Neuronal stem cell (in vitro differentiated cells): Measurements from ENCODE around the gene CABLES2.

Experiments
- DNase-seq: peaks from one replicate; pipeline ENCODE4 v3.0.0-alpha.2; 2013; ENCODE audit warnings: low spot score
- H2AFZ ChIP-seq: one replicate; pipeline ENCODE4 v1.6.1; 2013; ENCODE audit warnings: mild to moderate bottlenecking, low read length, inconsistent platforms
- H2AK5ac ChIP-seq: 2 replicates; pipeline ENCODE4 v1.6.1; 2013; ENCODE audit warnings: low read depth, mild to moderate bottlenecking, inconsistent platforms, low read length, moderate library complexity, mixed read lengths
- H2BK120ac ChIP-seq: 2 replicates; pipeline ENCODE4 v1.6.1; 2013; ENCODE audit warnings: low read depth, mild to moderate bottlenecking, inconsistent platforms, low read length, moderate library complexity, mixed read lengths
- H2BK12ac ChIP-seq: one replicate; pipeline ENCODE4 v1.6.1; 2013; ENCODE audit warnings: low read length, inconsistent platforms
- H2BK15ac ChIP-seq: 2 replicates; pipeline ENCODE4 v1.6.1; 2013; ENCODE audit warnings: mild to moderate bottlenecking, low read length, inconsistent platforms, mixed read lengths
- H2BK5ac ChIP-seq: one replicate; pipeline ENCODE4 v1.6.1; 2013; ENCODE audit warnings: inconsistent platforms, mild to moderate bottlenecking, low read length, moderate library complexity
- H3K14ac ChIP-seq: one replicate; pipeline ENCODE4 v1.6.1; 2013; ENCODE audit warnings: low read length, inconsistent platforms
- H3K18ac ChIP-seq: 2 replicates; pipeline ENCODE4 v1.6.1; 2013; ENCODE audit warnings: low read length, inconsistent platforms
- H3K23ac ChIP-seq: 2 replicates; pipeline ENCODE4 v1.6.1; 2013; ENCODE audit warnings: low read depth, mild to moderate bottlenecking, mixed read lengths, low read length, inconsistent platforms; ENCODE audit not compliant: poor library complexity
- H3K27ac ChIP-seq: replicated peaks from 3 replicates; pipeline ENCODE4 v1.5.1; 2013; ENCODE audit warnings: low read length, inconsistent platforms
- H3K27me3 ChIP-seq, 3 experiments: 2 replicates each; pipeline ENCODE4 v1.6.1; 2013; ENCODE audit warnings: low read length in 3 of 3, mild to moderate bottlenecking in 2 of 3, inconsistent platforms in 1 of 3, low read depth in 1 of 3, mixed read lengths in 1 of 3, moderate library complexity in 1 of 3; ENCODE audit not compliant: control insufficient read depth in 3 of 3, insufficient read depth in 3 of 3
- H3K36me3 ChIP-seq, 2 donors: replicated peaks in 1 of 2; 2 replicates each; pipeline ENCODE4 v1.6.1; 2013; ENCODE audit warnings: low read length in 2 of 2; ENCODE audit not compliant: control insufficient read depth in 2 of 2, insufficient read depth in 2 of 2
- H3K4ac ChIP-seq: 2 replicates; pipeline ENCODE4 v1.6.1; 2013; ENCODE audit warnings: inconsistent platforms, mild to moderate bottlenecking, low read length, moderate library complexity
- H3K4me1 ChIP-seq, 2 donors: 1 replicate in 1 of 2; 2 replicates in 1 of 2; pipeline ENCODE4 v1.6.1; 2013; ENCODE audit warnings: low read length in 2 of 2, low read depth in 1 of 2; ENCODE audit not compliant: control insufficient read depth in 2 of 2, insufficient read depth in 1 of 2
- H3K4me2 ChIP-seq: one replicate; pipeline ENCODE4 v1.6.1; 2013; ENCODE audit warnings: mild to moderate bottlenecking, low read length, inconsistent platforms; ENCODE audit not compliant: insufficient read depth, poor library complexity, severe bottlenecking
- H3K4me3 ChIP-seq, 2 donors: 2 replicates each; pipeline ENCODE4 v1.5.1; 2013; ENCODE audit warnings: low read length in 2 of 2, mild to moderate bottlenecking in 2 of 2, inconsistent platforms in 1 of 2, moderate library complexity in 1 of 2
- H3K79me1 ChIP-seq: one replicate; pipeline ENCODE4 v1.6.1; 2013; ENCODE audit warnings: low read depth, mild to moderate bottlenecking, inconsistent platforms, low read length, moderate library complexity
- H3K9ac ChIP-seq: one replicate; pipeline ENCODE4 v1.6.1; 2013; ENCODE audit warnings: mild to moderate bottlenecking, low read depth, low read length, inconsistent platforms; ENCODE audit not compliant: poor library complexity
- H3K9me3 ChIP-seq, 2 donors: replicated peaks in 1 of 2; 2 replicates each; pipeline versions ENCODE3 to v1.6.1; 2013; ENCODE audit warnings: low read length in 2 of 2, mild to moderate bottlenecking in 2 of 2, inconsistent platforms in 1 of 2, low read depth in 1 of 2, mixed read lengths in 1 of 2, moderate library complexity in 1 of 2; ENCODE audit not compliant: control insufficient read depth in 2 of 2, insufficient read depth in 1 of 2
- H4K8ac ChIP-seq: one replicate; pipeline ENCODE4 v1.6.1; 2013; ENCODE audit warnings: low read depth, mild to moderate bottlenecking, inconsistent platforms, low read length, moderate library complexity
- H4K91ac ChIP-seq: one replicate; pipeline ENCODE4 v1.6.1; 2013; ENCODE audit warnings: low read length, low read depth, mild to moderate bottlenecking, inconsistent platforms; ENCODE audit not compliant: poor library complexity
- WGBS, 2 donors: extraction: QIAGEN DNeasy Blood & Tissue Kit; methylation state at CpG; one replicate each; pipeline ENCODE4 v1.1.7; 2013; ENCODE audit warnings: missing lambda C conversion rate in 2 of 2, mixed read lengths in 1 of 2; ENCODE audit not compliant: insufficient read length in 2 of 2, insufficient replicate concordance in 1 of 2; ENCODE audit errors: extremely low coverage in 2 of 2; 5-methylcytosine and 5-hydroxymethylcytosine counted together

The CABLES2 gene

DNA sequence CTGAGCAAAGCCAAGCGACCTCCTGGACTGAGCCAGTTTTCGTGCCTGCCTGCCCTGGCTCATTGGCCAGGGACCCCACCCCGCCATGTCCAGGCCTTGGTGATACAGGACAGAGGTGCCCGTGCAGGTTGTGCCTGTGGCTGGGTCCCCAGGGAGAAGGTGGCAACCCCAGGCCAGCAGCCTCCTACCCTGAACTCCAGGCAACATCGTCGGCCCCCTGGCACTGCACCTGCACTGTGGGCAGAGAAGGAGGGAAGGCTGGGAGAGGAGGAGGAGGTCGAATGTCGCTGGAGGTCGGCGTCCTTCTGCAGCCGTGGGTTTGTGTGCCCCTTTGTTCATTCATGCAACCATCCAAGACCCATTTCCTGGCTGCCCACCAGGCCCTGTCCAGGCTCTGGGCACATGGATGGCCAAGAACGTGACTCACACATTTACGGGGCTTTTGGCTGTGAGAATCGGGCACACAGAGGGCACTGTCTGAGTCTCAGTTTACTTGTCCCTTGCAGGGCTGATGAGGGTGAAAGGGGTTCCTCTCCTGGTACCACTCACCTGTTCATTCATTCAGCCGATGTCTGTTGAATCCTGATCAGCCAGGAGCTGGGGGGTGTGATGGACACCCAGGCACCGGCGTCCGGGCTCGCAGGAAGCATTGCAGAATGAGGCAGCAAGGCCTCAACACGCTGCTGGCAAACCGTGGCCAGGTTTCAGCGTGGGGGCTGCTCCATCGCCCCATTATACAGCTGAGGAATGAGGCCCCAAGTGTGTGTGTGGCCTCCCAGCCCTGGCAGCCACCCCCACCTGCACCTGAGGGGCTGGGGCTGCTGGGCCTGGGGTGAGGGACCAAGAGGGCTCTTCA is 22.6 kb upstream of the CABLES2 start:
- H3K36me3 ChIP-seq, result no peaks in the 10 kb centered on the region
- no peak overlapping the region for H2BK120ac ChIP-seq
- no CpG with 5 or more reads among the region's 23 CpGs for WGBS, 2 donors
- DNase-seq, result no peak
- H3K9me3 ChIP-seq, result no peaks in the 10 kb centered on the region
- H3K27ac ChIP-seq, result no peak overlapping the region
- H2BK5ac ChIP-seq, result no peak overlapping the region
- peak overlapping the region; percentile 85 for H2AK5ac ChIP-seq
- no peaks in the 10 kb centered on the region for H3K79me1 ChIP-seq
- H3K4me1 ChIP-seq, result peaks cover 0 to 13% of the 10 kb centered on the region in 2 donors
- H3K4me2 ChIP-seq, result no peak overlapping the region
- no peak overlapping the region for H2AFZ ChIP-seq
- no peak overlapping the region for H4K91ac ChIP-seq
- no peak overlapping the region for H3K4me3 ChIP-seq
- peak overlapping the region; percentile 44 for H2BK15ac ChIP-seq
- H3K4ac ChIP-seq, result no peak overlapping the region
- H3K27me3 ChIP-seq, result peaks cover 0 to 63% (median 3%) of the 10 kb centered on the region in 3 experiments
- H3K9ac ChIP-seq, result peak overlapping the region; percentile 39
- H3K23ac ChIP-seq, result peak overlapping the region; percentile 43
- no peak overlapping the region for H2BK12ac ChIP-seq
- H3K14ac ChIP-seq, result peak overlapping the region; percentile 39
- peak overlapping the region; percentile 84 for H3K18ac ChIP-seq
- H4K8ac ChIP-seq, result no peak overlapping the region

DNA sequence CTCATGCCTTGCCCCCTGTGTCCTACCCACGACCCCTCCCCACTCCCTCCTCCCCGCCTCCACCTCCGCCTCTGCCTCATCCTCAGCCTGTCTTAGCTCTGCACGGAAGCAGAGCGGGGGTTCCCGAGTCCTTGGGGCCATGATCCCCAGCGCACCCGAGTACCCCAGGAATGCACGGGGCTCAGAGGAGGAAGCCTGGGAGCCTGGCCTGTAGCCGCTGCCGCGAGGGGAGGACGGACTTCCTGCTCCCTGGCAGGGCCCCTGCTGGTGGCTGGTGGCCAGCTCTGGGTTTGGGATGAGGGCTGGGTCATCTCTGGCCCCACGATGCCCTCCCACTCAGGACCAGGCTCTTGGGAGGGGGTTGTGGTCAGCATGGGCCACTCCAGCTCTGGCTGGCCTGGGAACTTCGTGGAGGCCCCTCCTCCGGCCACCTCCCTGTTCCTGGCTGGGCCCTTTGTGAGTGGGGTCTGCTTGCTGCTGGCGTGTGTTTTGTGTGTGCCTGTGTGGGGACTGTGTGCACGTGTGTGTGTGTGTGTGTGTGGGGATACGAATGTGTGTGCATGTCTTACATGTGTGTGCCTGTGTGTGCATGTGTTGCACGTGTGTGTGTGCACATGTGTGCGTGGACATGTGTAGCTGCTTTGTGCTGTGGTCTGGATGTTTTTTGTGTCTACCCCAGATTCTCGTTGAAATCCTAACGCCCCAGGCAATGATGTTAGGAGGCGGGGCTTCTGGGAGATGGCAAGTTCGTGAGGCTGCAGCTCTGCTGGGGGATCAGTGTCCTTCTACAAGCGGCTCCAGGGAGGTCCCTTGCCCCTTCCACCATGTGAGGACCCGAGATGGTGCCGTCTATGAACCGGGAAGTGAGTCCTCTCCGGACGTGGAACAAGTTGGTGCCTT is 21.6 kb upstream of the CABLES2 start:
- H2BK120ac ChIP-seq, result no peak overlapping the region
- H4K8ac ChIP-seq, result peak overlapping the region; percentile 52
- H3K27ac ChIP-seq, result no peak overlapping the region
- H3K27me3 ChIP-seq, result peaks cover 0 to 55% (median 2%) of the 10 kb centered on the region in 3 experiments
- H3K18ac ChIP-seq, result peak overlapping the region; percentile 57
- peak overlapping the region; percentile 84 for H2BK15ac ChIP-seq
- H3K4me3 ChIP-seq, result no peak overlapping the region
- H3K4me1 ChIP-seq, result peaks cover 0 to 13% of the 10 kb centered on the region in 2 donors
- peaks cover 2% of the 10 kb centered on the region for H3K79me1 ChIP-seq
- H2BK12ac ChIP-seq, result peak overlapping the region; percentile 80
- no peak for DNase-seq
- H3K9me3 ChIP-seq, result no peaks in the 10 kb centered on the region
- peak overlapping the region; percentile 85 for H2AK5ac ChIP-seq
- H2BK5ac ChIP-seq, result peak overlapping the region; percentile 10
- peak overlapping the region; percentile 4 for H3K4ac ChIP-seq
- H3K9ac ChIP-seq, result peak overlapping the region; percentile 57
- H3K4me2 ChIP-seq, result no peak overlapping the region
- no peak overlapping the region for H4K91ac ChIP-seq
- peak overlapping the region; percentile 11 for H3K14ac ChIP-seq
- WGBS, 2 donors, result no CpG with 5 or more reads among the region's 31 CpGs
- H3K36me3 ChIP-seq, result no peaks in the 10 kb centered on the region
- no peak overlapping the region for H3K23ac ChIP-seq
- no peak overlapping the region for H2AFZ ChIP-seq

DNA sequence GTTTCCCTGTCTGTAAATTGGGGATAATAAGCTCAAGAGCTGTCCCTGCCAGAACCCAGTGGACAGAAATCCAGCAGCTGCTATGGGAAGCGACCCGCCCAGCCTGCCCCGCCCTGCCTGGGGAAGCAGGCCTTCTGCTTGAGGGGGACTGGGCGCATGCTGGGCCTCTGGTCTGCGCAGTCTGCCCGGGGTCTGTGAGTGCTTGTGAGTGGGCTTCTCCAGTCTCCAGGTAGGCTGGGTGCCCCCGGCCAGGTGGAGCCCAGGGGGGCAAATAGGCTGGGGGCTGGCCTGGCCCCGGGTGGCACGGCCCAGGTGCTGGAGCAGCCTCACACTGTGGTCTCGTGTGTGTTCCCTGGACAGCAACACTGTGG is 20.9 kb upstream of the CABLES2 start:
- H3K9me3 ChIP-seq, result no peaks in the 10 kb centered on the region
- no peak overlapping the region for H4K8ac ChIP-seq
- peak overlapping the region; percentile 80 for H2BK12ac ChIP-seq
- H3K4ac ChIP-seq, result no peak overlapping the region
- peaks cover 2% of the 10 kb centered on the region for H3K79me1 ChIP-seq
- no peak overlapping the region for H3K23ac ChIP-seq
- peak overlapping the region; percentile 17 for H3K14ac ChIP-seq
- no peak overlapping the region for H3K4me2 ChIP-seq
- H2AK5ac ChIP-seq, result peak overlapping the region; percentile 79
- H2BK5ac ChIP-seq, result peak overlapping the region; percentile 10
- no peak overlapping the region for H2AFZ ChIP-seq
- H3K4me1 ChIP-seq, result peaks cover 0 to 13% of the 10 kb centered on the region in 2 donors
- no peak overlapping the region for H3K27ac ChIP-seq
- no CpG with 5 or more reads among the region's 10 CpGs for WGBS, 2 donors
- DNase-seq, result no peak
- no peak overlapping the region for H4K91ac ChIP-seq
- H3K27me3 ChIP-seq, result peaks cover 0 to 56% (median 2%) of the 10 kb centered on the region in 3 experiments
- no peak overlapping the region for H3K4me3 ChIP-seq
- H3K9ac ChIP-seq, result peak overlapping the region; percentile 57
- peak overlapping the region; percentile 84 for H2BK15ac ChIP-seq
- H3K18ac ChIP-seq, result peak overlapping the region; percentile 72
- H2BK120ac ChIP-seq, result no peak overlapping the region
- no peaks in the 10 kb centered on the region for H3K36me3 ChIP-seq
